HG03354 (cell line): ENCODE measurements around the gene KRTAP10-12.
"Not testable (repeated sequence)": the region's sequence is repeated elsewhere in the genome, so short reads cannot be mapped to it uniquely, and the experiment has no call there.

Source experiments
- ATAC-seq: cut with Tn5 transposase; IDR thresholded peaks from one replicate; pipeline ENCODE4 v1.9.1; 2021; ENCODE audit warnings: mild to moderate bottlenecking; ENCODE audit not compliant: unreplicated experiment, poor library complexity, severe bottlenecking

KRTAP10-12 gene

GRCh38 chr21:44666401-44667320 lies 30.3 kb upstream of the KRTAP10-12 start, which contains the start of gene KRTAP12-2:
Gene KRTAP12-2 (minus strand): TSS chr21:44666927. CDS start chr21:44666886, 41 bp downstream.
- ATAC-seq, result no peak

GRCh38 chr21:44667612-44668011 lies 29.4 kb upstream of the KRTAP10-12 start:
- no peak for ATAC-seq

GRCh38 chr21:44670642-44671432 lies 26.1 kb upstream of the KRTAP10-12 start:
- no peak for ATAC-seq

- ATAC-seq, result no peak
These were observed 25.1 kb upstream of the KRTAP10-12 start for GRCh38 chr21:44671911-44672310.

DNA sequence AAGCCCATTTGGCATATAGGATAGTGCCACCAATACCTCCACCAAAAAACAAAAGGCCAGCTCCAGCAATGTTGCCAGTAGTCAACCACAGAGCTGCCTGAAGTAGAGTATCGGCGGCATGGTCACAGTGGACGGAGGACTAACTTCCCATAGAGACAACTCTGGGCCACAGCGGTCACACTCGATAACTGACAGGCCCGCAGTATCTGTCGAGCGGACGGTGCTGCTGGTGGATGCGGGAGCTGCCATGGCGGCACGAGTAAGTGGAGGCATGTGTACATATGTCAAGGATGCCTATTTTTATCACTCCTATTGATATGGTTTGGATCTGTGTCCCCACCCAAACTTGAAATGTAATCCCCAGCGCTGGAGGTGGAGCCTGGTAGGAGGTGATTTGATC lies 19.1 kb upstream of the KRTAP10-12 start:
- no peak for ATAC-seq

DNA sequence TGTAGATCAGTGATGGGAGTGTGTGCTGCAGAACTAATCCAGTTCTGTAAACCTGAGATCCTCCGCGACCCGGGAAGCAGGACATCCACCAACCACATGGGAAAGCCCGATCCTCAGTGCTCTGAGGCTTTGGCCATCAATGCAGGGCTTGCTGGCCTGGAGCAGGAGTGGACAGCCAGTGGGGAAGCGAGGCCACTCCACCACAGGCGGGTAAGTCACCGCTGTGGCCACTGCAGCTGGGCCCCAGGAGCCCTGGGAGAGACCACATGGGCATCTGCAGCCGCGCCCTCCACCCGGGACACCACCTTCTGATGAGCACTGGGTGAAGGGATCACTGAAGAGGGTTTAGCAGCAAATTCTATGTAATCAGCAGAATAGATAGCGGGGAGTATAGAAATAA lies 15.8 kb upstream of the KRTAP10-12 start:
- no peak for ATAC-seq

DNA sequence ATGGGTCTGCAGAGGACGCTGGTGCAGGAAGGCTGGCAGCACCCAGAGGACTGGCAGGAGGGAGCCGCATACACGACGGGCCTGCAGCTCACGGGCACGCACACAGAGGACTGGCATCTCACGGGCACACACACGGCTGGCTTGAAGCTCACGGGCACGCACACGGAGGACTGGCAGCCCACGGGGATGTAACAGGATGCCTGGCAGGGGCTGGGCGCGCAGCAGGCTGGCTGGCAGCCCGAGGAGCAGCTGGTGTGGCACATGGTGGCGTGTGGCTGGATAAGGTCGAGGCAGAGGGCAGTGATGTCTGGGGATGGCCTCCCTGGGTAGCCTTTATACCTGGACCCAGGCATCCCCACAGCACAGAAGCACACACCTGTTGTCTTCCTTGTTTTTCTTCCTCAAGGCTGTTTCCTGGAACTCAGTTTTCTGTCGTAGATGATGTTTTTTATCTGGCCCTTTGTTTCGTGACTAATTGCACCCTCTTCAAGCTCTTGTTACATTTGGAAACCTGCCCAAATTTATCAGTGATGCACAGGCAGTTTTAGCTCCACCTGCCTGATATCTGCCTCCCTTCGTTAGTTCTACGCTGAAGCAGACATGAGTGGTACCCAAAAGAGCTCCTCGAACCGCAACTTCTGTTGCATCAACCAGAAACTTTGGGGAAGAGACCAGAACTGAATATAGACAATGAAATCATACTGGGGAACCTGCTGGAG lies 15.0 kb upstream of the KRTAP10-12 start, which contains the start of gene KRTAP12-1:
KRTAP12-1 (minus strand) TSS at position 303 of the 719 bp plus-strand sequence; CDS start at position 263, 40 bp downstream.
- ATAC-seq, result no peak

DNA sequence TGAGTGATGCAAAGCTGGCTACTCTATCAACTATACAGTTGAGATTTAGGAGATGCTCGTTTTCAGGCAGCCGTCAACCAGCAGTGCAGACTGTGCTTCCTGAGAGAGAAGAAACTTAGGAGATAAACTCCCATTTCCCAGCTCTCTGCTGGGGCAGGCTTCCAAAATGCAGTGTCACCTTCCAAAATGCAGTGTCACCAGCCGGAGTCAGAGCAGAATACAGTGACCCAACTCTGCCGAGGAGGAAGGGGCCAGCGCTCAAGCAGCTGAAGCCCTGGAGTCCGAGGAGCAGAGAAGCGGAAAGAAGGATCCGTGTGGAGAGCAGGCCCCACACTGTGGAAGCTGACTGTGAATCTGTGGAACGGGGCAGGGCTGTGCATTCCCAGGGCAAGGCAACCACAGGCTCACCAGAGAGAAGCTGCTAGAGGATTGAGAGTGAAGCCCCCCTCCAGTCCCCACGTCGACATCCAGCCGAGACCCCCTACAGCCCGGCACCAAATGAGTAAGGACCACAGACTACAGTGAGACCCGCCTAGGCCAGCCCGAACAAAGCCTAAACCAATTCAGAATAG lies 14.3 kb upstream of the KRTAP10-12 start:
- ATAC-seq, result no peak

DNA sequence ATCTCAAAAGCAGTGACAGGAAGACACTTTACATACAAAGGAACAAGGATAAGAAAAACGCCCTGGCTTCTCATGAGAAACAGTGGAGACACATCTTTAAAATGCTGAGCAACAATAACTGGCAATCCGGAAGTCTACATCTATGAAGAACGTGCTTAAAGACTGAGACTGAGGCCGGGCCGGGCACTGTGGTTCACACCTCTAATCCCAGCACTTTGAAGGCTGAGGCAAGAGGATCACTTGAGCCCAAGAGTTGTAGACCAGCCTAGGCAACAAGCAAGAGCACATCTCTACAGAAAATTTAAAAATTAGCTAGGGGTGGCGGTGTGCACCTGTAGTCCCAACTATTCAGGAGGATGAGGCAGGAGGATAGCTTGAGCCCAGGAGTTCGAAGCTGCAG lies 12.9 kb upstream of the KRTAP10-12 start:
- ATAC-seq, result no peak

GRCh38 chr21:44684483-44684882 lies 12.5 kb upstream of the KRTAP10-12 start:
- no peak for ATAC-seq

DNA sequence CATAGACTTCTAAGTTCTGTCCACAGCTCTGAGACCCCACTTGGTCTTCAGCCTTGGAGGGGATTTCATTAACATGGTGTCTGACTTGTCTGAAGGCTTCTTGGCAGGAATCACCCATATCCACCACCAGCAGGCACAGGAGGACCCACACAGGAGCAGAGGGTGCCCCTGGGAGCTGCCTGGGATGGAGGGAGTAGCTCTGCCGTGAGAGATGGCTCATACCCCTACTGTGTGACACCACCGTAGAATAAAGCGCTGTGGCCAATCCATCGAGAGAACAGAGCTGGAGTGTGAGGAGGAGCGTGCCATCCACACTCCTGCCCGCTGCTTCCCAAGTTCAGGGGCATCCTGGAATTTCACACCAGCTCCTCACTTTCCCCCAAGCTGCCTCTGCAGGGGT lies 11.9 kb upstream of the KRTAP10-12 start:
- ATAC-seq, result not testable (repeated sequence)

GRCh38 chr21:44686000-44686781 lies 10.8 kb upstream of the KRTAP10-12 start:
- ATAC-seq, result no peak

DNA sequence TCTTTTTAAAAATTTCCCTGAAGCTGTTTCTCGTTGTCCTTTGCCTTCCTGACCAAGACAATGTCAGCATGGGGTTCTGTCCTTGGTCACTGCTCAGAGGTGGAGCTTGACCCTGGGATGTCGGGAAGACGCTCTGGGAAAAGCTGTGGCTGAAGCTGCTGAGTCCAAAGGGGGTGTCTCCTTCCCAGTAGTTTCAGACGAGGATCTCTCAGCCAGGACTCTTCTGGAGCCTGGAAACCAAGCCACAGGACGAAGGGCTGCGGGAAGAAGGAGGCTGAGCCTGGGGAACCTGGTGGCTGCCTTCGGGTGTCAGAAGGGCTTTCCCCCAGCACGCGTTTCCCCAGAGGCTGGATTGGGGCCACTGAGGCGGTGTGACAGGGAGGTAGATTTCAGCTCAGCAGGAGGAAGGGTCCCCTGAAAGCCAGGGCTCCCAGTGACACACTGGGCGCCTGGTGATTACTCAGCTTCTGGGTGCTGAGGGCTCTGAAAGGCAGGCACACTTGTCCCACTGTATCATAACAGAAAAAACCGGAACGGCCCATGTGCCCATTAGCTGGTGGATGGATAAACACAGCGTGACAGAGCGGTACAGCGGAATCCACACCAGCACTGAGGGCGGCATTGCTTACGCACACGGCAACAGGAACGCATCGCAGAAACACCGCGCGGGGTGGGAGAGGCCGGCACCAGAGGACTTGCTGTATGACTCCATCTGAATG lies 10.0 kb upstream of the KRTAP10-12 start:
- ATAC-seq, result no peak

GRCh38 chr21:44687671-44688070 lies 9.3 kb upstream of the KRTAP10-12 start:
- no peak for ATAC-seq

- not testable (repeated sequence) for ATAC-seq
These were observed 7.2 kb upstream of the KRTAP10-12 start for GRCh38 chr21:44689740-44690139.

DNA sequence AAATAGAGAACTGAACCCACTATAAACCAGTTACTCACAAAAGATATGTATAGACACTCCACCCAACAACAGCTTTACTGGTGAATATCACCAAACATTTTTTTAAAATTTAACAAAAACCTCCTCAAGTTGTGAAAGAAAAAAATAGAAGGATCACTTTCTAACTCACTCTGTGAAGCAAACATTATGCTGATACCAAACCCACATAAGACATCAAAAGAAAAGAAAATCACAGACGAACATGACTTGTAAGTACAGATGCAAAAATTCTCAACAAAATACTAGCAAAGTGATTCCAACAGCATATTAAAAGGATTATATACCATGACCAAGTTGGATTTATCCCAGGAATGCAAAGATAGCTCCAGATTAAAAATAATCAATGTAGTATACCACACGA lies 5.3 kb upstream of the KRTAP10-12 start:
- ATAC-seq, result no peak

GRCh38 chr21:44692798-44693512 lies 4.0 kb upstream of the KRTAP10-12 start:
- ATAC-seq, result no peak

- no peak for ATAC-seq
These were observed 2.2 kb upstream of the KRTAP10-12 start for GRCh38 chr21:44694776-44695175.
